NCI-H82 (cell line): ENCODE data around the gene SSTR1.

Experiments
- DNase-seq: peaks from one replicate; lab custom pipeline; 2025; lab: John Stamatoyannopoulos, UW

The SSTR1 gene

DNA sequence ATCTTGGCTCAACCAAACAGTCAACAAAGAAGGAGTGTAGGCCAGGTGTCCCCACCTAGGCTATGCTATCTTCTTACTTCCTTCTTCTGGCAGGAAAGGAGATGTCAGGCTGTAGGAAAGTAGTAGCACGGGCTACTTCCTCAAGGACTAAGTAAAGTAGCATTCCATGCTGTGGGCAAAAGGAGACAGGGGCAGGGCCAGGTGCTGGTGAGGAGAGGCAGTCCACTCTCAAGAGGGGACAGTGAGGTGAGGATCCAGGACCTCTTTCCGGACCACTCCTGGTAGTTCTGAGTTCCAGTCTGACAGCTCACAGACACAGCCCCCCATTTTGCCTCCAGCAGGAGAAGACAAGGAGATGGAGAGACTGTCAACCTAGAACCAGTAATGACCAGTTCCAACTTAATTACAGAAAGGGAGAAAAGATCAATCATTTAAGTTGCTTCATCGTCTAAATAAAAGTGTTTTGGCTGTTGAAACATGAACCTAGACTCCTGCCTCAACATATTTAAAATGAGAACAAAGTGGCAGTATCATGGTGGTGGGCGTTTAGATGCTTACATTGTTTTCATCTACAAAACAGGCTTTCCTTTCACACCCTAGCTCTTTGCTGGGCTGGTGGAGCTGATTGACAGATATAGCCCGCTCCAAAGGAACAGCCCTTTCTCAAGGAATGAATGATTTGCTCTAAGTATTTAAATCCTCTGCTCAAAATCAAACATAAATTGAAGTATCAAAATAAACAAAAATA, 5.1 kb upstream of the SSTR1 start:
- DNase-seq: no peak

DNA sequence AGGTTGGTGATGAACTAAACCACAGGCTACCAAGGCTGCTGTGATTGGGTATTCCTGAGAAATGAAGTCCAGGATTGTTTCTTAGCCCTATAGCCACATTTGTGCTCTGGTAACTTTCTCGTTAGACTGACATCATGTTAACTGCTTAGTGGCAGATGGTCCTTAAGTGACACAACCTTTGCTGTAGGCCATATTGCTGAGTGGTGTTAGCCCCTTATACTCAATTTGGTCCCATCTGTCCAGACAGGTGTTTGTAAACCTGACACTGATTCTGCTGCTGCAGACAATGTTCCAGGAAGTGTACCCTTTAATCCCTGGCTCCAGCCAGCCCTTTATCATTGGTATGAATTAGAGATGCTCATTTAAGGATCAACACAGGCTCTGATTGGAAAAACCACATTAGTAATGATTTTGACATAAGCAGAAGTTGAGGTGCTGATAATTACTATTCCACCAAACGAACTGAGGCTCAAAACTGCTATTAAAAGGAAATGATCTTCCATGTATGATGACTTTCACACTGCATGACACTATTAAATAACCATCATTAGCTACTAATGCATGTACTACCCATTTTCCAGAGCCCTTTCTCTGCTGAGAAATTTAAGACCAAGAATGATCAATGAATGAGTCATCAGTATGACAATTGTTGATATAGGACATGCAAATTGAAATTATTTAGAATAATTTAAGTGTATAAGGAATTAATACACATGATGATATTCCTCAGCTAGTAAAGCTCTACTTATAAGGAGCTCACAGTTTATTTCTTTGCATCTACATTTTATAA, 3.6 kb upstream of the SSTR1 start:
- DNase-seq: peak; percentile 92

DNA sequence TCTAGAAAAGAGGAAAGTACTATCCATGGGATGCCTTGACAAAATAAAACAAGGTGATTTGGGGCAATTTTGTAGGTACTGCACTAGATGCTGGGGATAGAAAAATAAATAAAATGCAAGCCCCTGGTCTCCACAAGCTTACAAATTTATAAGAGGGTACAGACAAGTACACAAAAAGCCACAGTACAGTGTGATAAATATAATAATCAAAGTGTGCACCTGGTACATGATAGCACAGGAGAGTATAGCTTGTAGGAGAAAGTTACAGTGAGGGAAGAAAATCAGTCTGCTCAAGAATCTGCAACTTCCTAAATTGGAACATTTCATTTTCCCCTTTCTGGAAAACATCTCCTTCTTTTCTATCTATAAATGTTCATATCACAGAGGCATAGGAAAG, 3.0 kb upstream of the SSTR1 start:
- no peak for DNase-seq

GRCh38 chr14:38205119-38205813, 2.4 kb upstream of the SSTR1 start:
- DNase-seq: no peak

DNA sequence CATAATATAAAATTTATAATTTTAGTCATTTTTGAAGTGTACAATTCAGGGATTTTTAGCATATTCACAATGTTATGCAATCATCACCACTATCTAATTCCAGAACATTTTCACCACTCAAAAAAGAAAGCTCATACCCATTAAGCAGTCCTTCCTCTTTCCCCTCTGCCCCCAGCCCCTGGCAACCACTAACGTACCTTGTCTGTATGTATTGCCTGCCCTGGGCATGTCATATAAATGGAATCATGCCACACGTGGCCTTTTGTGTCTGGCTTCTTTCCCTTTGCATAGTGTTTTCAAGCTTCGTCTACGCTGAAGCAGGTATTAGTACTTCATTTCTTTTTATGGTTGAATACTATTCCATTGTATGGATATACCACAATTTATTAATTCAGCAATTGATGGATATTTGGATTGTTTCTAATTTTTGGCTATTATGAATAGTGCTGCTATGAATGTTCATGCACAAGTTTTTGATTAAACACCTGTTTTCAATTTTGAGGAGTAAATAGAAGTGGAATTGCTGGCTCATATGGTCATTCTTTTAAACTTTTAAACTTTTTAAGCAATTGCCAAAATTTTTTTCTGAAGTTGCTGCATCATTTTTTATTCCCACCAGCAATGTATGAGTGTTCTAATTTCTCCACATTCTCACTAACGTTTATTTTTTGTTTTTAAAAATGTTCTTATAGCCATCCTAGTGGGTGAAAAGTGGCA, 1.6 kb upstream of the SSTR1 start:
- no peak for DNase-seq

- no peak for DNase-seq
These were observed 871 bp upstream of the SSTR1 start for GRCh38 chr14:38206689-38207376.

DNA sequence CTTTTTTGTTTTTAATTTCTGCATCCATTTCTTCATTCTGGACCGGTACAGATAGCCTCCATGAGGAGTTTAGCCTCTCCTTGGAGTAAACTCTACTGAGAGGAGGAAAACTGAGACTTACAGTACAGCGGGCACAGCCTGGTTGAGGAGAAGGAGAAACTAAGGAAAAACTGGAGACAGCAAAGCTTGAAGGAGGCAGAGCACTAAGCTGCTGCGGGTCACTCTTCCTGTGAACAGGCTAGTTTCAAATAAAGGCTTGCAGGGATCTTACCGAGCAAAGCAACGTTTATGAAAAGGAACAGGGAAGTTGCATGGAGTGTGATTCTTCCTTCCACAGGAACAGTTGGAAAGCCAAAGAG, 348 bp upstream of the SSTR1 start:
- DNase-seq: no peak

DNA sequence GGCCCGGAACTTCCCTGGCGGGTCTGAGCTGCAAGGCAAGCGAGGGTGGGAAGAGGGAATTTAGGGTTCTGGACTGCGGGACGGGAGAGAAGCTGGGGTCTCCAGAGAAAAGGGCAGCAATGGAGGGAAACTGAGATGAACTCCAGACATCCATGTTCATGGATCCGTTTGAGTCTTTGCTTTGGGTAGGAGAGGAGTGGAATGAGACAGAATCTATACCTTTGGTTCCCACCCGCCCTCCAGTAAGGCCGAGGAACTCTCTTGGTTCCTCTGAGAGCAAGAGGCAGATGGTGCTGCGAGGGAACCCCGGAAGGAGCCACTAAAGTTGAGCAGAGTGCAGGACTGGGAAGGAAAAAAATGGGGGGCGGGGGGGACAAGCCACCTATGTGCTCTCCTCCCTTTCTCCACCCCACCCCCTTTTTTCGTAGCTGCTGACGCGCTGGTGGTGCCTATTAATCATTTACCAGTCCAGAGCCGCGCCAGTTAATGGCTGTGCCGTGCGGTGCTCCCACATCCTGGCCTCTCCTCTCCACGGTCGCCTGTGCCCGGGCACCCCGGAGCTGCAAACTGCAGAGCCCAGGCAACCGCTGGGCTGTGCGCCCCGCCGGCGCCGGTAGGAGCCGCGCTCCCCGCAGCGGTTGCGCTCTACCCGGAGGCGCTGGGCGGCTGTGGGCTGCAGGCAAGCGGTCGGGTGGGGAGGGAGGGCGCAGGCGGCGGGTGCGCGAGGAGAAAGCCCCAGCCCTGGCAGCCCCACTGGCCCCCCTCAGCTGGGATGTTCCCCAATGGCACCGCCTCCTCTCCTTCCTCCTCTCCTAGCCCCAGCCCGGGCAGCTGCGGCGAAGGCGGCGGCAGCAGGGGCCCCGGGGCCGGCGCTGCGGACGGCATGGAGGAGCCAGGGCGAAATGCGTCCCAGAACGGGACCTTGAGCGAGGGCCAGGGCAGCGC, 1.2 kb downstream of the SSTR1 start:
- DNase-seq: peak; percentile 40

DNA sequence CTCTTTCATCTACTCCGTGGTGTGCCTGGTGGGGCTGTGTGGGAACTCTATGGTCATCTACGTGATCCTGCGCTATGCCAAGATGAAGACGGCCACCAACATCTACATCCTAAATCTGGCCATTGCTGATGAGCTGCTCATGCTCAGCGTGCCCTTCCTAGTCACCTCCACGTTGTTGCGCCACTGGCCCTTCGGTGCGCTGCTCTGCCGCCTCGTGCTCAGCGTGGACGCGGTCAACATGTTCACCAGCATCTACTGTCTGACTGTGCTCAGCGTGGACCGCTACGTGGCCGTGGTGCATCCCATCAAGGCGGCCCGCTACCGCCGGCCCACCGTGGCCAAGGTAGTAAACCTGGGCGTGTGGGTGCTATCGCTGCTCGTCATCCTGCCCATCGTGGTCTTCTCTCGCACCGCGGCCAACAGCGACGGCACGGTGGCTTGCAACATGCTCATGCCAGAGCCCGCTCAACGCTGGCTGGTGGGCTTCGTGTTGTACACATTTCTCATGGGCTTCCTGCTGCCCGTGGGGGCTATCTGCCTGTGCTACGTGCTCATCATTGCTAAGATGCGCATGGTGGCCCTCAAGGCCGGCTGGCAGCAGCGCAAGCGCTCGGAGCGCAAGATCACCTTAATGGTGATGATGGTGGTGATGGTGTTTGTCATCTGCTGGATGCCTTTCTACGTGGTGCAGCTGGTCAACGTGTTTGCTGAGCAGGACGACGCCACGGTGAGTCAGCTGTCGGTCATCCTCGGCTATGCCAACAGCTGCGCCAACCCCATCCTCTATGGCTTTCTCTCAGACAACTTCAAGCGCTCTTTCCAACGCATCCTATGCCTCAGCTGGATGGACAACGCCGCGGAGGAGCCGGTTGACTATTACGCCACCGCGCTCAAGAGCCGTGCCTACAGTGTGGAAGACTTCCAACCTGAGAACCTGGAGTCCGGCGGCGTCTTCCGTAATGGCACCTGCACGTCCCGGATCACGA, 2.2 kb downstream of the SSTR1 start:
- no peak for DNase-seq

GRCh38 chr14:38210587-38211216, 3.0 kb downstream of the SSTR1 start:
- DNase-seq: no peak

DNA sequence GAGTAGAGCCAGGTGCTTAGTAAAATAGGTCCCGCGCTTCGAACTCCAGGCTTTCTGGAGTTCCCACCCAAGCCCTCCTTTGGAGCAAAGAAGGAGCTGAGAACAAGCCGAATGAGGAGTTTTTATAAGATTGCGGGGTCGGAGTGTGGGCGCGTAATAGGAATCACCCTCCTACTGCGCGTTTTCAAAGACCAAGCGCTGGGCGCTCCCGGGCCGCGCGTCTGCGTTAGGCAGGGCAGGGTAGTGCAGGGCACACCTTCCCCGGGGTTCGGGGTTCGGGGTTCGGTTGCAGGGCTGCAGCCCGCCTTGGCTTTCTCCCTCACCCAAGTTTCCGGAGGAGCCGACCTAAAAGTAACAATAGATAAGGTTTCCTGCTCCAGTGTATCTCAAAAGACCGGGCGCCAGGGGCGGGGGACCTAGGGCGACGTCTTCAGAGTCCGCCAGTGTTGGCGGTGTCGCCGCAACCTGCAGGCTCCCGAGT, 3.6 kb downstream of the SSTR1 start:
- no peak for DNase-seq

GRCh38 chr14:38212111-38212510, 4.4 kb downstream of the SSTR1 start:
- no peak for DNase-seq

GRCh38 chr14:38213001-38213400, 5.3 kb downstream of the SSTR1 start:
- no peak for DNase-seq

DNA sequence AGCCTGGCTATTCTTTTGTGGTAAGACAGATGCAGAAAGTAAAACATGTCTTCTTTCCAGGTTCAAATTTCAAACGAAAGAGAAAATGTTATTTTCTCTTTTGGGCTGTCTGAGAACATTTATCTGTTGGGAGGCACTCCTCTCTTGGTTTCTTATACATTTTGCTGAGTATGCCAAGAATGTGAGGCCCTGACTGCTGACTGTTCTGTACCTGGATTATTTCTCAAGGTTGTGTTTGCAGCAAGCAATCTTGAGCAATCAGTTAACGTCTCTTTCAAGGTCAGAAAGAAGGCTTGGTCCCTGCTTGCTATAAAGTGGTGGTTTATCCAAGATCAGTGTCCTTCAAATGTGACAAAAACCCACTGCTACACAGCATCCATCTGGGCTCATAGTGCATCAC, 9.8 kb downstream of the SSTR1 start:
- DNase-seq: no peak

DNA sequence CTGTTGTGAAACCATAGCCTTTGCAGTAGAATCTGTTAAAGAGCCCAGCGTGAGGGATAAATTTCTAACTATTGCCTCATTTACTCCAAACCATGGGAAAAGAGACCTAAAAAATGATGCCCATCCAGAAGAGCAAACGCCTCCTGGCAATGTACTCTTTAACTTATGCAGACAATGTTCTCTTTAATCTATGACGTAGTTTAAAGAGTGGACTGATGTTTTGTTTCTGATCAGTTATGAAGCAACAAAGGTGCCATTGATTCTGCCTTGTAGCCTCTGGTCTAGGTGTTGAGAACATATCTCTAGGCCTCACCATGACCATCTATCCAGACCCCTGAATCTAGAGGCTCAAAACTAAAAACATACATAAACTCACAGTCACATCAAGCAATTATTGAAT, 13.4 kb downstream of the SSTR1 start:
- no peak for DNase-seq

DNA sequence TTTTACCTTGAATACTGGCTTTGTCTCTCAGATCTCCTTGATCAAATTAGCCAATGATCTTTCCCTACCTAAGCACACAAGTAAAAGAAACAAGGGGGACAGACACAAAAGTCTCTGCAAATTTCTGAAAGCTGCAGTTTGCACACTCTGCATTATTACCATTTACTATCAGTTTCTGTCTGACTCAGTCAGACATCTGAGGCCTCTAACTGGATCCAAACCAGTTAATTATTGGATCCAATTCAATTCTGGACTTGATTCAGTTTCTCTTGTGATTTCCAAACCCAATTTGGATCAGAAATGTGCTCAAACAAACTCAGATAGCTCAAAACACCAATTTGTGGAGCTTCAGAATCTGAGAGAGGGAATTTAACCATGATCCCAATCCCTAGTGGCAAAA, 16.6 kb downstream of the SSTR1 start:
- DNase-seq: no peak

DNA sequence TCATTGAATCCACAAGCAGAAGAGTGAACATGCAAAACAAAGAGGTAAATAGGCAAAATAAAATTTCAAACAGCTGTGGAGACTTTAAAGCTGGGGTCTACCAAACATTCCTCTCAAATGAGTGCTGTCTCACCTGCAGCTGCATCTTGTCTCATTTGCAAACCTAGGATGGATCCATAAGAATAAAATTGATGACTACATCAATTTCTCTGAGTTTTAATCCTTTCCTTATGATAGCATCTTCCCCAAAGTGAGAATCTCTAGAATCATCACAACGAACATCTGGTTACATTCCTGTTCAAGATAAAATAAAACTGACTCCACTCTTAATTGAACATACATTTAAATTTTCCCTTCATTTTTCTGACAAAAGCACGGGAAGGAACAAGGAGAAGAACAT, 18.2 kb downstream of the SSTR1 start:
- no peak for DNase-seq

- DNase-seq: no peak
These were observed 18.7 kb downstream of the SSTR1 start for GRCh38 chr14:38226366-38226765.

GRCh38 chr14:38233218-38233617, 25.5 kb downstream of the SSTR1 start:
- no peak for DNase-seq
